Measurements from ENCODE around the gene CTSZ.

DNA sequence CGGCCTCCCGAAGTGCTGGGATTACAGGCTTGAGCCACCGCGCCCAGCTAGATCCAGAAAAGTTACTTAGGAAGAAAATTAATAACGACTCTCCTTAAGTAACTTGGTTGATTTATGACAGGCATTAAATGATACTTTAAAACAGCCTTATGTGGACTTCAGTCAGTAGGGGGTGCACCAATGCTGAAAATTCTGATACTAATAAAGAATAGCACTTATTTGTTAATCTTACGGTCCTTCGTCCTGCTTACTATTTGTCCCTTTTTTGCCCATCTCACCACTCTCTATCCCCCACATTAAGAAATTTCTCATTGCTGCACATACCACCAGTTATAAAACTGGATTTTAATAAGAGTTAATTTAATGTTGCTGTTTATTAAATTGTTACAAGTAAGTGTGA is 48.2 kb upstream of the CTSZ start:
- no peak for TF ChIP-seq POLR2AphosphoS5 (IDR thresholded peaks at IDR 0.05)
- no peak for TF ChIP-seq POLR2A (IDR thresholded peaks at IDR 0.05)
- TF ChIP-seq, protein P1, sequence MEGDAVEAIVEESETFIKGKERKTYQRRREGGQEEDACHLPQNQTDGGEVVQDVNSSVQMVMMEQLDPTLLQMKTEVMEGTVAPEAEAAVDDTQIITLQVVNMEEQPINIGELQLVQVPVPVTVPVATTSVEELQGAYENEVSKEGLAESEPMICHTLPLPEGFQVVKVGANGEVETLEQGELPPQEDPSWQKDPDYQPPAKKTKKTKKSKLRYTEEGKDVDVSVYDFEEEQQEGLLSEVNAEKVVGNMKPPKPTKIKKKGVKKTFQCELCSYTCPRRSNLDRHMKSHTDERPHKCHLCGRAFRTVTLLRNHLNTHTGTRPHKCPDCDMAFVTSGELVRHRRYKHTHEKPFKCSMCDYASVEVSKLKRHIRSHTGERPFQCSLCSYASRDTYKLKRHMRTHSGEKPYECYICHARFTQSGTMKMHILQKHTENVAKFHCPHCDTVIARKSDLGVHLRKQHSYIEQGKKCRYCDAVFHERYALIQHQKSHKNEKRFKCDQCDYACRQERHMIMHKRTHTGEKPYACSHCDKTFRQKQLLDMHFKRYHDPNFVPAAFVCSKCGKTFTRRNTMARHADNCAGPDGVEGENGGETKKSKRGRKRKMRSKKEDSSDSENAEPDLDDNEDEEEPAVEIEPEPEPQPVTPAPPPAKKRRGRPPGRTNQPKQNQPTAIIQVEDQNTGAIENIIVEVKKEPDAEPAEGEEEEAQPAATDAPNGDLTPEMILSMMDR (IDR thresholded peaks at IDR 0.05): peak in 3 of 5 experiments; percentile 10 to 17 (median 16)

Measured in transverse colon (tissue), 4 donors.